ENCODE measurements around the gene MIXL1. TPM values are rescaled to one million over a fixed set of nuclear protein-coding genes. Genes with fewer than 3 reads are reported as not detected.
A peak's percentile ranks its signal among the peaks of the same experiment; 100 is the strongest.

MIXL1 gene
- total RNA-seq, 1 experiment from 2014 or later, result 4.7 TPM

GRCh38 chr1:226211181-226211821, 12.2 kb upstream of the MIXL1 start:
- Mint-ChIP-seq H3K4me1 (peaks cover 44 to 49% of the 10 kb centered on the region in 2 experiments), H3K27ac (peak overlapping the region in 1 of 3 experiments; percentile 13; a peak in 1 of 7 replicates), H3K4me3 (no peak overlapping the region), H3K27me3 (ENCODE audit: low read depth) (peaks cover 26% of the 10 kb centered on the region), H3K9me3 (no peaks in the 10 kb centered on the region), H3K36me3 (ENCODE audit: insufficient read depth in 1 of 3, low read depth in 3 of 3) (no peaks in the 10 kb centered on the region)
- H4K8ac ChIP-seq (replicated peaks; ENCODE audit: insufficient read length, low read depth, low read length), result no peak overlapping the region
- no peak overlapping the region for H4K91ac ChIP-seq (ENCODE audit: insufficient read length, low read depth, low read length)
- H4K5ac ChIP-seq (ENCODE audit: insufficient read length, low read depth, low read length), result no peak overlapping the region
- no peaks in the 10 kb centered on the region for H3K23me2 ChIP-seq (ENCODE audit: insufficient read length, low read depth, low read length, poor library complexity, severe bottlenecking)
- no peak overlapping the region for H3K23ac ChIP-seq (ENCODE audit: insufficient read length, low read depth, low read length)
- no peak overlapping the region for H2BK120ac ChIP-seq (ENCODE audit: low read depth, low read length, poor library complexity, severe bottlenecking)
- H2BK5ac ChIP-seq (ENCODE audit: insufficient read length, low read length), result no peak overlapping the region
- no peaks in the 10 kb centered on the region for H4K20me1 ChIP-seq (ENCODE audit: control insufficient read depth, insufficient read depth, insufficient read length)
- H3K14ac ChIP-seq (ENCODE audit: insufficient read depth, low read length), result no peak overlapping the region
- H3K4ac ChIP-seq (ENCODE audit: low read depth, low read length), result no peak overlapping the region
- no peak overlapping the region for H3T11ph ChIP-seq (ENCODE audit: low read length)
- no peaks in the 10 kb centered on the region for H3K79me1 ChIP-seq (ENCODE audit: insufficient read depth, low read depth, low read length, poor library complexity, severe bottlenecking)
- H3K27me3 ChIP-seq (ENCODE audit: insufficient read depth, low read length), result no peaks in the 10 kb centered on the region; the same call in 1 of the 2 replicates
- no peak overlapping the region for H3K18ac ChIP-seq (ENCODE audit: insufficient read length, low read depth, low read length)
- H2BK12ac ChIP-seq (ENCODE audit: insufficient read length, low read depth, low read length), result no peak overlapping the region
- no peaks in the 10 kb centered on the region for H3K9me3 ChIP-seq (ENCODE audit: control insufficient read depth, low read depth, low read length)
- no peak overlapping the region for H2AFZ ChIP-seq (ENCODE audit: low read length)
- H3K56ac ChIP-seq (ENCODE audit: insufficient read length, low read depth, low read length), result no peak overlapping the region
- no peak overlapping the region for H3K9ac ChIP-seq (ENCODE audit: extremely low read depth, insufficient read length, low read length)
- no peak overlapping the region for H2AK5ac ChIP-seq (ENCODE audit: insufficient read length, low read length)
- H3K27ac ChIP-seq (ENCODE audit: insufficient read length, low read depth, low read length), result no peak overlapping the region
- no peak overlapping the region for H2BK20ac ChIP-seq (ENCODE audit: low read depth, low read length, poor library complexity, severe bottlenecking)
- no peak for DNase-seq
- TF ChIP-seq CTCF (conservative IDR thresholded peaks at IDR 0.05), result no peak
- H2BK15ac ChIP-seq (ENCODE audit: low read depth, low read length), result no peak overlapping the region
- no peak overlapping the region for H3K4me2 ChIP-seq (ENCODE audit: insufficient read depth, insufficient read length, low read length)
- no CpG with 5 or more reads among the region's 5 CpGs for WGBS (ENCODE audit: extremely low coverage, insufficient read length, low lambda C conversion rate)
- H3K4me1 ChIP-seq (ENCODE audit: insufficient read depth, low read length), result peaks cover 15% of the 10 kb centered on the region; the same call in 1 of the 2 replicates
- no peaks in the 10 kb centered on the region for H3K79me2 ChIP-seq (ENCODE audit: insufficient read depth, low read length)
